Body of pancreas (tissue), 4 donors: ENCODE results near the gene ANXA10.
"Not testable (repeated sequence)": the region's sequence is repeated elsewhere in the genome, so short reads cannot be mapped to it uniquely, and the experiment has no call there.

Experiments
- CTCF ChIP-seq, 7 experiments: fragments of 450-650 bp in 4 of 7; fragments of 200-600 bp in 3 of 7; sonication (generic) in 3 of 7; IDR thresholded peaks; one replicate each; pipeline ENCODE4 v1.5.1; 2016 to 2019; ENCODE audit warnings: antibody characterized with exemption in 7 of 7
- POLR2A ChIP-seq, 3 donors: fragments of 450-650 bp; IDR thresholded peaks; one replicate each; pipeline ENCODE4 v1.6.1; 2016; ENCODE audit warnings: antibody characterized with exemption in 3 of 3, mild to moderate bottlenecking in 2 of 3

DNA sequence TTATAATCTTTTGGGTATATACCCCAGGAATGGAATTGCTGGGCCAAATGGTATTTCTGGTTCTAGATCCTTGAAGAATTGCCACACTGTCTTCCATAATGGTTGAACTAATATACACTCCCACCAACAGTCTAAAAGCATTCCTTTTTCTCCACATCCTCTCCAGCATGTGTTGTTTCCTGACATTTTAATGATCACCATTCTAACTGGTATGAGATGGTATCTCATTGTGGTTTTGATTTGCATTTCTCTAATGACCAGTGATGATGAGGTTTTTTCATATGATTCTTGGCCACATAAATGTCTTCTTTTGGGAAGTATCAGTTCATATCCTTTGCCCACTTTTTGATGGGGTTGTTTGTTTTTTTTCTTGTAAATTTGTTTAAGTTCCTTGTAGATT, 121.2 kb downstream of the ANXA10 start:
- TF ChIP-seq CTCF, POLR2A (IDR thresholded peaks at IDR 0.05): not testable (repeated sequence)
